ENCODE measurements around the gene MC2R.

Gene MC2R

GRCh38 chr18:13932285-13933025, 17.1 kb upstream of the MC2R start:
- DNase-seq (ENCODE audit: extremely low read depth, low read depth) = no peak
- TF ChIP-seq CTCF (IDR thresholded peaks at IDR 0.05; ENCODE audit: low read depth, low read length, missing control alignments) = no peak
- no peak overlapping the region for H3K4me3 ChIP-seq (replicated peaks; ENCODE audit: low read depth, low read length)

- no peak for DNase-seq (ENCODE audit: extremely low read depth, low read depth)
- TF ChIP-seq CTCF (IDR thresholded peaks at IDR 0.05; ENCODE audit: low read depth, low read length, missing control alignments) = no peak
- no peak overlapping the region for H3K4me3 ChIP-seq (replicated peaks; ENCODE audit: low read depth, low read length)
These were observed 15.6 kb upstream of the MC2R start for GRCh38 chr18:13930964-13931363.

GRCh38 chr18:13923221-13923620, 7.9 kb upstream of the MC2R start:
- no peak for DNase-seq (ENCODE audit: extremely low read depth, low read depth)
- H3K4me3 ChIP-seq (replicated peaks; ENCODE audit: low read depth, low read length) = no peak overlapping the region
- TF ChIP-seq CTCF (IDR thresholded peaks at IDR 0.05; ENCODE audit: low read depth, low read length, missing control alignments) = no peak

- TF ChIP-seq CTCF (IDR thresholded peaks at IDR 0.05; ENCODE audit: low read depth, low read length, missing control alignments) = no peak
- no peak for DNase-seq (ENCODE audit: extremely low read depth, low read depth)
- H3K4me3 ChIP-seq (replicated peaks; ENCODE audit: low read depth, low read length) = no peak overlapping the region
These were observed 3.6 kb upstream of the MC2R start for GRCh38 chr18:13918898-13919297.

- TF ChIP-seq CTCF (IDR thresholded peaks at IDR 0.05; ENCODE audit: low read depth, low read length, missing control alignments) = no peak
- no peak for DNase-seq (ENCODE audit: extremely low read depth, low read depth)
- no peak overlapping the region for H3K4me3 ChIP-seq (replicated peaks; ENCODE audit: low read depth, low read length)
These were observed 2.1 kb upstream of the MC2R start for GRCh38 chr18:13917401-13917800.

- no peak overlapping the region for H3K4me3 ChIP-seq (replicated peaks; ENCODE audit: low read depth, low read length)
- TF ChIP-seq CTCF (IDR thresholded peaks at IDR 0.05; ENCODE audit: low read depth, low read length, missing control alignments) = no peak
- no peak for DNase-seq (ENCODE audit: extremely low read depth, low read depth)
These were observed 1.2 kb upstream of the MC2R start for GRCh38 chr18:13916559-13916958.

GRCh38 chr18:13915995-13916431, 677 bp upstream of the MC2R start:
- no peak for DNase-seq (ENCODE audit: extremely low read depth, low read depth)
- no peak overlapping the region for H3K4me3 ChIP-seq (replicated peaks; ENCODE audit: low read depth, low read length)
- no peak for TF ChIP-seq CTCF (IDR thresholded peaks at IDR 0.05; ENCODE audit: low read depth, low read length, missing control alignments)
